Measurements from ENCODE around the gene CHSY1.
A peak's percentile ranks its signal among the peaks of the same experiment; 100 is the strongest.

DNA sequence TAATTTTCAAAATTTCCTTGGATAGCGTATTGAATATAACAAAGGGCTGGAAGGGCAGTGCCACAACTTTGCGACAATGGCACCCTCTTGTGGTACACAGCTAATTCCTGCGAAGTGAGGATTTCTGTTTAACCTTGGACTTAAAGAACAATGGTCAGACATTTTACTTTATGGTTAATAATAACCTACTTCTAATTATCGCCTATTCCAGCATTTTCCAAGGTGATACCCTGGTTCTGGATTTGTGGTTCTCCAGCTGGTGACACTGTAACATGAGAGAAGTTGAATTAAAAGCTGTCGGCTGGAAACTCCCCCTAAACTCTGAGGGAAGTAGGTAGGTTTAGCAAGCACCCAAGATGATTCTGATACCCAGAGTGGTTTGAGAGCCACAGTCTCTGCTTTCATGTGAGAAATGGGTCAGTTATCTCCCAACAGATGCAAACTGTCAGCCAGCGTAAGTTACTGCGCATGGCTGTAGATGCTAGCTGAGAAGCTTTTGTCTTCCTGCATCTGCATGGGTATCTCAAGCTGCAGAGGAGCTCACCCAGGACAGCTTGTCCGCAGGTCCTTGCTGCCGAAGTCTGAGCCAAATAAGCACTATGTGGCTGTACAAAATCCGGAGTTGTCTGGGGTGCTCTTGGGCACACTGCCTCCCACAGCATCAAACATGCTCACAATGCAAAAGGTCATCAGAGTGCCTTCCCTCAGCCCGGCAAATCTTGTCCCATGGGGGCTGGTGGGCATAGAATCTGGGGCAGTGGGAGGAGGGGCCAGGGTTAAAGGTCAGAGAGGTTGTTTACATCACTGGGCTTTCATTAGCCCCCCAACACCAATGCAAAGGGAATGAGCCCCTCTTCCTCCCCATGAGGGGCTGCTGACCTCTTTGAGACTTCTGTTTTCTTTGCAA is 6.6 kb upstream of the CHSY1 start:
- TF ChIP-seq, protein P1, sequence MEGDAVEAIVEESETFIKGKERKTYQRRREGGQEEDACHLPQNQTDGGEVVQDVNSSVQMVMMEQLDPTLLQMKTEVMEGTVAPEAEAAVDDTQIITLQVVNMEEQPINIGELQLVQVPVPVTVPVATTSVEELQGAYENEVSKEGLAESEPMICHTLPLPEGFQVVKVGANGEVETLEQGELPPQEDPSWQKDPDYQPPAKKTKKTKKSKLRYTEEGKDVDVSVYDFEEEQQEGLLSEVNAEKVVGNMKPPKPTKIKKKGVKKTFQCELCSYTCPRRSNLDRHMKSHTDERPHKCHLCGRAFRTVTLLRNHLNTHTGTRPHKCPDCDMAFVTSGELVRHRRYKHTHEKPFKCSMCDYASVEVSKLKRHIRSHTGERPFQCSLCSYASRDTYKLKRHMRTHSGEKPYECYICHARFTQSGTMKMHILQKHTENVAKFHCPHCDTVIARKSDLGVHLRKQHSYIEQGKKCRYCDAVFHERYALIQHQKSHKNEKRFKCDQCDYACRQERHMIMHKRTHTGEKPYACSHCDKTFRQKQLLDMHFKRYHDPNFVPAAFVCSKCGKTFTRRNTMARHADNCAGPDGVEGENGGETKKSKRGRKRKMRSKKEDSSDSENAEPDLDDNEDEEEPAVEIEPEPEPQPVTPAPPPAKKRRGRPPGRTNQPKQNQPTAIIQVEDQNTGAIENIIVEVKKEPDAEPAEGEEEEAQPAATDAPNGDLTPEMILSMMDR (conservative IDR thresholded peaks at IDR 0.05; ENCODE audit: low read length), result peak; percentile 100
- no peak for TF ChIP-seq EZH2phosphoT487 (IDR thresholded peaks at IDR 0.05; ENCODE audit: borderline replicate concordance, low read depth, low read length)
